Activated naive CD4-positive, alpha-beta T cell (primary cell): ENCODE results near the gene TBXAS1.

Experiments
- DNase-seq, 4 experiments: peaks; one replicate each; lab custom pipeline; 2025; lab: John Stamatoyannopoulos, UW

TBXAS1 gene

GRCh38 chr7:139946533-139946932 is 117.5 kb downstream of the TBXAS1 start:
- DNase-seq, result no peak

GRCh38 chr7:139947021-139947420 is 118.0 kb downstream of the TBXAS1 start:
- DNase-seq, result no peak

DNA sequence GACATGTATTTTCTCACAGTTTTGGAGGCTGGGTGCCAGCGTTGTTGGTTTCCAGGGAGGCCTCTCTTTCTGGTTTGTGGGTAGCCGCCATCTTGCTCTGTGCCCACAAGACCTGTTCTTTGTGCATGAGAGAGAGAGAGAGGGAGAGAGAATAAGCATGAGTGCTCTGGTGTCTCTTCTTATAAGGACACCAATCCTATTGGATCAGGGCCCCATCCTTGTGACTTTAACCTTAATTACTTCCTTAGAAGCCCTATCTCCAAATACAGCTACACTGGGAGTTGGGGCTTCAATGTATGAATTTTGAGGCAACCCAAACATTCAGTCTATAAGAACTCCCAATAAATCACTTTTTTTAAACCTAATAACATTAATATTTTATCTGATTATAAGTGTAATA is 119.1 kb downstream of the TBXAS1 start:
- no peak for DNase-seq

DNA sequence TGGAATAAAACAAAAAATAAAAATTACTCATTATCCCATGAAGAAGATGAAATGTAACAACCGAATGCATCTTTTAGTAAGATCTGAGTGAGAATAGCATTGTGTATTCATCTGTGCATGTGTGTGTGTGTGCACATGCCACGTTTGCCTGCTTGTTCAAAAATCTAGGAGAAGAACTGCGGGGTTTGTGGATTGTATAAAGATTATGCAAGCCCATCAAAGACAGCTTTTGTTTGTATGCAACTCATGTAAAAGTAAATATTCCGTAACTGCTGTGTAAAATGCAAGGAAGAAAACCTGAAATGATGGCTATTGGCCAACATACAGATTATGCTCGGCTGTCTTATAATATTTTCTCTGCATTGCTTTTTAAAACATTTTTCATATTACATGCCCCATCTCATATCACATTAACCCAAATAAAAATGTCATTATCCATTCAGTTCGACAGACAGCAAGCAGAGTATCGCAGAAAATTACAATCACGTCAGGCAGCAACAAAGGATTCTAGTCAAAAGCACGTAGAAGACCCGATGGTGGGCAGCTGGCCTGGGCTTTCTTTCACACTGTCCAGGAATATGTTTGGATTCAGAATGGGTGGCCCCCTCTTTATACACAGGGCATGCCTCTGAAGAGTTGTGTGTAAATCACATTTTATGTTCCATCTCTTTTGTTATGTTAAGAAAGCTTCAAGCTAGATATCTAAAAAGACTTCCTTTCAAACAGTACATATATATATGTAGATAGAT is 119.7 kb downstream of the TBXAS1 start:
- no peak for DNase-seq

- DNase-seq, result no peak
Measured at GRCh38 chr7:139949629-139950028, 120.6 kb downstream of the TBXAS1 start.

GRCh38 chr7:139950881-139951525 is 121.9 kb downstream of the TBXAS1 start:
- no peak for DNase-seq

DNA sequence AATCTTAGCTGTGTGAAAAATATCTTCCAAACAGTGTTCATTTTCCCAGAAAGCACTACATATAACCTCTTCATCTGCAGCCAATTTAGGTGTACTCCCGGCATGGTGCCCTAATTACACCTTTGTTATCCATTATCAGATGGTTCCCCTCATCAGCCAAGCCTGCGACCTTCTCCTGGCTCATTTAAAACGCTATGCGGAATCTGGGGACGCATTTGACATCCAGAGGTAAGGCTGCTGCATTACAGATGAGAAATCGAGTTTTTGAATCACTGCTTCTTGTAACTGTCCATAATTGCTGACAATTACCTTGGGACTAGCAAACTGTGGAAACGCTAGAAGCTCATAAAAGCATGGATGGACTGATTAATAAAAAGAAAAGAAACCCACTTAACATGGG is 124.2 kb downstream of the TBXAS1 start:
- no peak for DNase-seq

- DNase-seq, result no peak
Measured at GRCh38 chr7:139955109-139955820, 126.2 kb downstream of the TBXAS1 start.

- no peak for DNase-seq
Measured at GRCh38 chr7:139958599-139959284, 129.7 kb downstream of the TBXAS1 start.

DNA sequence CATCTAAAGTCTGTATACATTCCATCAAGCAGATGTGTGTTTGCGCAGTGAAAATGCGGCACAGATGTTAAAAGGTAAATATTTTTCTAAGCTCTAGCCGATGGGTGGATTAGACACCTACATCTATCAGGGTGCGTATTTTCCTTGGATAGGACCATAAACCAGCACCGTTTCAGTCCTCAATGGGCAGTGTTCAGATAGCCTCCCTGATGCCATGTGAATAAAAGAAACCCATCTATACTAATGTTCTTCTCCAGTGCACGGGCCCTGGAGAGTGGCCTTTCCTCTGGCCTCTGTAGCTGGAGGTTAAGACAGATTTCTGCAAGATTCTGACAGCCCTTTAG is 130.2 kb downstream of the TBXAS1 start:
- DNase-seq, result no peak

DNA sequence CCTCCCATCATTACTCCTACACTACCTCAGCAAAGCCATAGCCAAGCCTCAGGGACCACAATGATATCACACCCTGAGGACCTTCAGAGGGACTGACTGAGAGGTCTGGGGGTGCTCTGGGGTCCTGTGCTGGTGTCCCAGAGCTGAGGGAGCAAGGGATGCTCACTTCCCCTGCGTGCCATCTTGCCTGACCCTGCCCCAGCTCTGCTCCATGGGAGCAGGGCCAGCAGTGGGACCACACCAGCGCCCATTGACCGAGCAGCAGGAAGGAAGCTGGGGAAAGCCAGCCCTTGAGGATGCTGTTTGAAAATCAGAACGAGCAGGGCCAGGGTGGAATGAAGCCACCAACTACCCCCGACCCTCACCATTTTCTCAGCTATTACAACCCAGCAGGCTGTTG is 130.7 kb downstream of the TBXAS1 start:
- no peak for DNase-seq

GRCh38 chr7:139960157-139960556 is 131.1 kb downstream of the TBXAS1 start:
- DNase-seq, result no peak

DNA sequence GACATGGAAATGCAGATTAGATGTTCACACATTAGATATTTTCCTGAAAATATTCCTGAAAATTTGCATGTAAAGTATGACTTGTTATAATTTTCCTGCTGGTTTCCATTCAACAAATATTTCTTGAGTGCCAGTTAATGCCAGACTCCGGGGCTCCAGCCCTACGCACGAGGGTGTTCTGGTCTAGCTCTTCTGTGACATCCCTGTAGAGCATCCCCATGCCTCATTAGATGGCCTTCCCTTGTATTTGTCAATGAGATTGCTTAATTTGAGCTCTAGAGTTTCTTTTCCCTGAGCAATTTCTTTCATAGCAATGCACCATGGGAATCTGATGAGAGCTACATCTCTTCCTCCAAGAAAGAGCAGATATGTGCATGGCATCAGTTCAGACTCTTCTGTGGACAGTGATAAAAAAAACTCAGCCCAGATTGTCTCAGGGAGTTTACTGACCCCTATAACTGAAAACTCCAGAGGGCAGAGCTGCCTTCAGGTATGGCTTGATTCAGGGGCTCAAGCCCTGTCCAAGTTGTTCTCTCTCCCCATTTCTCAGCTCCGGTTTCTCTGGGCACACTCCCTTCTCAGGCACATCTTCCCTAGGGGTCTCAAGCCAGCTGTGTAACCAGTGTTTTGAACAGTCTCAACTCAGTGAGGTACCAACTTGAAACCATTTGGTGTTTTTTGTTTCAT is 137.0 kb downstream of the TBXAS1 start:
- DNase-seq, result no peak

- DNase-seq, result no peak
Measured at GRCh38 chr7:139966949-139967348, 137.9 kb downstream of the TBXAS1 start.

DNA sequence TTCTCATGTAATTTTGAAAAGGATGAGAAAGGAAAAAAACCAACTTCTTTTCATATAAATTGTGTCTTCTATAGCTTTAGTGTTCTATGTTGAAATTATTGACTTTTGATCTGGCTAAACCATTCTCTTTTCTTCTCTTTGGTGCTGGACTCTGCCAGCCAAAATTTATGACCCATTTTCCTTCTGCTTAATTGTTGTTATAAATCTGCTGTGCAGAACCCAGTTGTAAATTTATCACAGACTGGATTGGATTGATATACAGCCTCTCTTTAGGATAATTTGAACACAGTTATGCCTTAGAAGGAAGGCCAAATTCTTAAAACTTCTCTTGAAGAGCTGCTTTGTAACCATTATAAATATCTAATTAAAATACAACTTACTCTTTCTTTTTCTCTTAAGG is 139.9 kb downstream of the TBXAS1 start:
- DNase-seq, result no peak

GRCh38 chr7:139972029-139972428 is 143.0 kb downstream of the TBXAS1 start:
- DNase-seq, result no peak

DNA sequence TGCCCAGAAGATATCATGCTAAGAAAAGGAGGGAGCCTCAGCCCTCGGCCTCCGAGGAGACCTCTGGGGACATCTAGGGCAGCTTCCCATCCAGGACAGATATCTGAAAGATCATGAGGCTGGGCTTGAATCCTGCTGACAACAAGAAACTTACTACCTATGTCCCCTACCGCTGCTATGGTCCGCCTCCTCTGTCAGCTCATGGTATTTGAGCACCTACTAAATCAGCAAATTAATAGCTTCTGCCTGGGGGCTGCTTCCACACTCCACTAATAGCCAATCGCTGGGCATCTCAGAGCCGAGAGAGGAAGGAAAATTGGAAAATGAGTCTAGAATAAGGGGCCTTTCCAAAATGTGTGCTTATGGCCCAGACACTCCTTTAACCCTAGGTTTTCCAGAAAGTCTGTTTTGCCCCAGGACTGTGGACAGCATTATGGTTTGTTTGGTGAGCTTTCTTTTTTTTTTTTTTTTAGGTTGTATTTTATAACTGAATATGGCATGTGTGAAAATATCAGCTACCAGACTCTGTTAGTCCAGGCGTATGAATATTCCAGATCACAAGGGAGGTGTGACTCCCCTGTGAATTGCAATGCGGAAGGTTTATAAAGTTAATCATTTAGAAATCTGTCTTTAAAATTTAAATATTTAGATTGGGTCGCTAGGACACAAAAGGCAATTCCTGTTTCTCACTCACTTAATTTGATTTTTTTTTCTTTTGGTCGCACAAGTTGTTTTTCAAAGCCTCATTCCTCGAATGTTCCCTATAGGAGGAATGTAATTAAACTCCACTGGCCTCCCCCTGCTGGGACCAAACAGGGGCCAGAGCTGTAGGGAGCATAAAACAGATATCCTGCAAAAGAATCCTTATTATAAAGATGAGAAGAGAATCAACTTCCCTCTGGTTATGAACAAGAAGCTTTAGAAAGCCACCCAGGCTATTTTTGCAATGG is 144.3 kb downstream of the TBXAS1 start:
- DNase-seq, result no peak

DNA sequence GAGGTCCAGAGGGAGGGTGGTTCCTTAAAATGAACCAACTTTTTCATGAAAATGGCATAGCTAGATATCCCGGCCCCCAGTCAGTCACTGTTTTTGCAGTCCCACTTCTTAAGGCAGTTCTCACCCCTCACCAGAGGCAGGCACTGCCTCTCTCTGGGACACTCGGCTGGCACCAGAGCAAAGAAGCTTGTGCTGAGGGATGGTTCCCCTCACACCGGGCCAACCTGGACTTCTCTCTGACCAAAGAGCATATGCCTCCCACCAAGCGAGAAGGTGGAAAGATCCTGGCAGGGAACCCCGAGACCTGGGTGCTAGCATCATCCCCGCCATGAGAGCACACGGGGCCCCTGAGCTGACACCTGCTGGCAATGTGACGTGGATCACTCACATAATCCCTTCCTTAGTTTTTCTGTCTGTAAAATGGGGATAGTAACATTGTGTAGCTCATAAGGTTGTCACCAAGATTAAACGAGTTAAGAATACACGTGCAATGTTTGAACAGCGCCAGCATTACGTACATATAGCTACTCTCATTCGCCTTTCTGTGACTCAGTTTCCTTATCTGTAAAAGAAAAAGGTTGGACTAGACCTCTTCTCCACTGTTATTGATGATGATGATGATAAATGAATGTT is 145.2 kb downstream of the TBXAS1 start:
- DNase-seq, result no peak

GRCh38 chr7:139976055-139976837 is 147.2 kb downstream of the TBXAS1 start:
- DNase-seq, result no peak
